ENCODE results near the gene DIAPH3.

- no peak for TF ChIP-seq CTCF (IDR thresholded peaks at IDR 0.05; ENCODE audit: low read depth, low read length, poor library complexity, severe bottlenecking)
- no peak for TF ChIP-seq EZH2phosphoT487 (IDR thresholded peaks at IDR 0.05; ENCODE audit: borderline replicate concordance, low read length)
These were observed 491.8 kb downstream of the DIAPH3 start for GRCh38 chr13:59671881-59672280.

Measured in DOHH2 (cell line).